MV-4-11 (cell line): ENCODE results near the gene FANCC.
"Not testable (repeated sequence)": the region's sequence is repeated elsewhere in the genome, so short reads cannot be mapped to it uniquely, and the experiment has no call there.

Experiments used
- DNase-seq: peaks from one replicate; lab custom pipeline; 2025; lab: John Stamatoyannopoulos, UW

Gene FANCC

DNA sequence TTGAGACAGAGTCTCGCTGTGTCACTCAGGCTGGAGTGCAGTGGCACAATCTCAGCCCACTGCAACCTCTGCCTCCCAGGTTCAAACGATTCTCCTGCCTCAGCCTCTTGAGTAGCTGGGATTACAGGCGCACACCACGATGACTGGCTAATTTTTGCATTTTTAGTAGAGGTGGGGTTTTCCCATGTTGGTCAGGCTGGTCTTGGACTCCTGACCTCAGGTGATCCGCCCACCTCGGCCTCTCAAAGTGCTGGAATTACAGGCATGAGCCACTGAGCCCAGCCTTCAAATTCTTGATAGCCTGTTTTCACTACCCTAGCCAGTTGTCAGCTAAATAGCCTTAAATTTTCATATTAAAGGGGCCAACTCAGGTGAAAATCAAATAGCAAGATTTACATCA lies 11.6 kb upstream of the FANCC start:
- not testable (repeated sequence) for DNase-seq

DNA sequence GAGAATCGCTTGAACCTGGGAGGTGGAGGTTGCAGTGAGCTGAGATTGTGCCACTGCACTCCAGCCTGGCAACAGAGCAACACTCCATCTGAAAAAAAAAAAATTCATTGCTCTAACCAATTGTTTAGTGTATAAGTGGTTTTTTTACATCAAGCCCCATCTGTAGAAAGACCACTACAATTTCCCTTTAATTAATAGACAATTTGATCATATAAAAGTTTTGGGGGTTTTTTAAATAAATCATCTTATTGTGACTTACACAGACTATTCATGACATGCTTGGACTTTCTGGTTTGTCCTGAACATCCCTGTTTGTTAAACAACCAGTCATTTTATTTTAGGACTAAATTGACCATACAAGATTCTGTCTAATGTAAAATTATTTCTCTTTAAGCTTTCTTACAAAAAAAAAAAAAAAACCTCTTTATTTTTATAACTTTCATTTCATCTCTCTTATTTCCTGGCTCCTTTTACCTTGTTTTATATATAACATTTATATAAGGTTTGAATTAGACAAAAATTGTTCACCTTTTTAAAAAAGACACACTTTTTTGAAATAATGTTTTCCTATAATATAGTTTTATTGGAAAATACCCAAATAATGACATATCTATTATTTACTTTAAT lies 9.8 kb upstream of the FANCC start:
- DNase-seq = no peak

- no peak for DNase-seq
These were observed 7.7 kb upstream of the FANCC start for GRCh38 chr9:95325221-95325620.

DNA sequence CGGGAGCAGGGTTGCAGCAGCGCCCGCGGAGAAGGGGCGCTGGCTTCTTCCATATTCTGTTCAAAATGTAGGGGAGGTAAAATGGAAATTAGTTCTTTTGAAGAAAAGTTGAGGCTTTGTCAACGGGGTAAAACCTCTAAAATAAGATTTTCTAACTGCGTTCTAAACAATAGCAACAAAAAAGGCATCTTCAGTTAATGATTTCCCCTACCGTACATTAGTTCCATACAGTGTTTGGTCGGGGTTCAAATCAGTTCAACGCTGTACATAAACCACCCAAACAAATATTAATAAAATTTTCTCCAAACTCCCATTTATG lies 343 bp upstream of the FANCC start:
- no peak for DNase-seq

DNA sequence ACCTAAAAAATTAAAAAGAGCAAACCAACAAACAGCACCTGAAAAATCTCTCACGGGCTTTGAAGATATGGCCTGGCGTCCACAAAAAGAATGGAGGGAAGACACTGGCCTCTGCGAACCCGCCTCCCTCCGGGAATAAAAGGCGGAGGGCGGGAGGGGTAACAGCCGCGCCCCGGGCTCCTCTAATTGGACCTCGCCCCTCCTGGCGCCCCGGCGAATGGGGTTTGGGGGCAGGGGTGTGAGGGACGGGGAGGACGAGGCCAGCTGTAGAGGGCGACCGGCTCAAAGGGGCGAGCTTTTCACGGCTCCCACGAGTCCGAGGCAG lies 753 bp downstream of the FANCC start:
- no peak for DNase-seq

DNA sequence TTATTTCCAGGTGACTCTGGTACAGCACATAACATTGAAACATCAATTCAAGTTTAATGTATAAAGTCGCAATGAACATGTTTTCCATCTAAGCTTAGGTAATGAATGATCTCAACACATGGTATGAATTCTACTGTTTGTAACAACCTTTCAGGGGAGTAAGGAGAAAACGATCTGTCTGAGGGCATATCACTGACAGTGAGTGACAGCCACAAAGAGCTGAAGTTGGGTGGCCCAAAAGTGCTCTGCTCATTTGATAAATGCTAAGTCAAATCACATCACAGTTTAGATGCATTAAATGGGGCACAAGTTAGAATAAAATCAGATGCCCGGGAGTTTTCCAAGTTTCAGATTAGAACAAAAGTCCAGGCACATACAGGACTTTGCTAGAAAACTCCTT lies 1.2 kb downstream of the FANCC start:
- DNase-seq = no peak

GRCh38 chr9:95315108-95315746 lies 2.3 kb downstream of the FANCC start:
- DNase-seq = no peak

- no peak for DNase-seq
These were observed 4.5 kb downstream of the FANCC start for GRCh38 chr9:95313010-95313498.

- DNase-seq = peak; percentile 91
These were observed 5.5 kb downstream of the FANCC start for GRCh38 chr9:95311961-95312360.

DNA sequence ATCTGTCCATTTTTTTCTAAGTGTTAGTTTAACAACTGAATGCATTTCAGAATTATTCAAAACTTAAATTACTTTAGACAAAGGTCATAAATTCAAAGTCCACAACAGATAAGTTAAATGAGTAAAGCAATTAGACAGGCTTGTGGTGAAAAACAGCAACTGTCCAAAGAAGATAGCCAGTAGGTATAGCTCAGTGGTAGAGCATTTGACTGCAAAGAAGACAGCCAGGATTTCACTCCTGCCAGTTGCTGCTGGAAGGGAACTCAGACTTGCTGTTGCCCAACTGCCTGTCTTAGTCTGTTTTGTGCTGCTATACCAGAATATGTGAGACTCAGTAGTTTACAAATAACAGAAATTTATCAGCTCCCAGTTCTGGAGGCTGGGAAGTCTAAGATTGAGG lies 10.0 kb downstream of the FANCC start:
- no peak for DNase-seq

GRCh38 chr9:95306819-95307218 lies 10.7 kb downstream of the FANCC start:
- no peak for DNase-seq

GRCh38 chr9:95305770-95306492 lies 11.6 kb downstream of the FANCC start:
- DNase-seq = no peak

- no peak for DNase-seq
These were observed 15.0 kb downstream of the FANCC start for GRCh38 chr9:95302479-95302878.

- no peak for DNase-seq
These were observed 19.7 kb downstream of the FANCC start for GRCh38 chr9:95297760-95298159.

DNA sequence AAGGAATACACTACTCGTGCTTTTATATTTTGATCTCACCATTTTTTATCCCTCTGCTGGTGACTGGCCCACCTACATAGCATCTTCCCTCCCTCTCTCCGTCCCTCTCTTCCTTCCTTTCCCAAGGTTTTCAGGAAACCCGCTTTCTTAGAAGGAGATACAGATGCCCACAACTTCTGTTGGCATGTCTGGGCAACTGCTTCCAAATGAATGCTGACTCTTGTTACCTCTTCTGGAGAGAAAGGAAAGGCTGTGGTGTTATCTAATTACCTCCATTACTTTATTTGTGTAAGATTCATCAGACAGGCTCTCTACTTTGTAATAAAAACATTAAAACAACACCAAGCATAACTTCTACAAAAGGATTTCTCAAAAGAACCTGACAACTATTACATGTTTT lies 20.2 kb downstream of the FANCC start:
- no peak for DNase-seq

DNA sequence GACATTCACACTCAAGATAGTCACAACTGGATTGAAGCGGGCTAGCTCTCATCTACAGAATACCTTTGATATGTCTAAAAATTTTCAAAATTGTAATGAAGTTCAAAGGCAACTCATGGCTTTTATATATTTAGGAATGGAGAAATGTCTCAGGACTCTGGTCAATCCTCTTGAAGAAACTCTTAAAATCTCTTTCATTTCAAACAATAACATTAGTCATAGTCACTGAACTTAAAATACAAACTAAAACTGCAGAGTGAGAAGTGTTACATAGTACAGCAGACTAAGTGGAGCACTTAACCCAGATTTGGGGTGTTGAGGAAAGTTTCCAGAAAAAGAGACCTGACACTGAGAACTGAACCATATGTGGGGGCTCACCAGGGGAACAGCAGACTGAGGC lies 20.7 kb downstream of the FANCC start:
- DNase-seq = no peak

DNA sequence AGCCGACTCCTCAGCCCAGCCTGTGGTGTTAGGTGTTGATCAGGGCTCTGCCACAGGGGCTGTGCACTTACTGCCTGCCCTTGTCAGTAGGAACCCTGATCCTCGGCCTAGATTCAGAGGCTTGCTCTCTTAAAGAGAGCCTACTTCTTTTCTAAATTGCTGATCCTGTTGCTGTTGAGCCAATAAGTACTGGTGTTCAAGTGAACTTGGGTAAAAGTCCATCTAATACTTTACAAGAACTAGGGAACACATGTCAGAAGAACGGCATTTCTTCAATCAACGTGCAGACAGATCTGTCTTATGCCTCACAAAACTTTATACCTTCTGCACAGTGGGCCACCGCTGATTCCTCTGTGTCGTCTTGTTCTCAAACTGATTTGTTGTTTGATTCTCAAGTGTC lies 24.2 kb downstream of the FANCC start:
- DNase-seq = not testable (repeated sequence)

DNA sequence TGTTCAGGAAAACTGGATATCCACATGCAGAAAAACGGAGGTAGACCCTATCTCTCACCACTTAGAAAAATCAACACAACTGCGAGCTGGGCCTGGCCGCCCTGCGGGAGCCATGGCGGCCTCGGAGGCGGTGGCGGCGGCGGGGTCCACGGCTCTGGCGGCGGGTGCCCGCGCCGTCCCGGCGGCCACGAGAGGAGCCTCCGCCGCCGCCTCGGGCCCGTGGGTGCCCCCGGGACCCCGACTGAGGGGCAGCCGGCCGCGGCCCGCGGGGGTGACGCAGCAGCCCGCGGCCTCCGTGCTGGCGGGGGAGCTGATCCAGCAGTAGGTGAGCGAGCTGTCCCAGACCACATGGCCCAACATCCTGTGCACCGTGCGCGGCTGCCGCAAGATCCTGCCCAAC lies 25.3 kb downstream of the FANCC start:
- DNase-seq = no peak

DNA sequence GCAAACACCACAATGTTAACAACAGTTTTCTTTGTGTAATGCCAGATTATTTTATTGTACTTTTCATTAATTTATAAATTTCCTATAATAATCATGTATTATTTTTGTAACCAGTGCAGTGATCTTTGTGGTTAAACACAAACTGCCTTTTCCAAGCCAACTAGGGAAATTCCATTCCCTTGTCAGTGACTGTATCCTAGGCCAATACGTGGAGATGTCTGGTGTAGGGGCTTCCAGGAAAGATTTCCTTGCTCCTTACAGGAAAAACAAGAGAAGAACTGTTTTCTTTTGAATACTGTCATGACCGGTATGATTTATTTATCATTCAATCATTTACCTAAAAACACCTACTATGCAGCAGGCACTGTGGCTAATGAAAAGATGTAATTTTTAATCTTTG lies 31.4 kb downstream of the FANCC start:
- no peak for DNase-seq

DNA sequence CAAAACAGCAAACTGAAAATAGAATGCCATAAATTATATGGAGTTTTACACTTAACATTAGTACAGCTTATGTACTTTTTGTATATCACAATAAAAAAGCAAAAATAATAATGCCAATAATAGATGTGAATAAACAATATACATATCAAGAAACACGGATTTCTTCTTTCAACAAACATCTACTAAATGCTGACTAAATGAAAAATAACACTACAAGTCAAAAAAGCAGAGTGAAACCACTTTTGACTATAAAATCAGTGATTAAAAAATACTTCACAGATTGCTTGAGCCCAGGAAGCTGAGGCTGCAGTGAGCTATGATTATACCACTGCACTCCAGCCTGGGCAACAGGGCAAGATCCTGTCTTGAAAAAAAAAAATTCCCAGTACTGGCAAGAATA lies 32.2 kb downstream of the FANCC start:
- no peak for DNase-seq

GRCh38 chr9:95284162-95285080 lies 33.1 kb downstream of the FANCC start:
- no peak for DNase-seq

DNA sequence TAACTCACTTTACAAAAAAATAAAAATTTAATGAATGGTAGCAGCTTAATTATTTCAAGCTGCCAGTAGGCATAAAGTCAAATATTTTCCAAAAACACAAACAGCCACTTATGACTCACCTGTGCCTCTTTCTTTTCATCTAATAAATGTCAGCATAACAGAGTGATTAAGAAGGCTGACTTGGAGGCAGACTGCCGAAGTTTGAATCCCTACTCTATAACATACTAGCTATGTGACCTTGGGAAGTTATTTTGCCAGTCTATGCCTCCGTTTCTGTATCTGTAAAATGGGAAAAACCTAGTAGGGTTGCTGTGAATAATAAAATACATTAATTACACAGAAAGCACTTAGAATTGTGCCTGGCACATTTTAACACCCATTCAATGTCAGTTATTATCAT lies 33.8 kb downstream of the FANCC start:
- no peak for DNase-seq

DNA sequence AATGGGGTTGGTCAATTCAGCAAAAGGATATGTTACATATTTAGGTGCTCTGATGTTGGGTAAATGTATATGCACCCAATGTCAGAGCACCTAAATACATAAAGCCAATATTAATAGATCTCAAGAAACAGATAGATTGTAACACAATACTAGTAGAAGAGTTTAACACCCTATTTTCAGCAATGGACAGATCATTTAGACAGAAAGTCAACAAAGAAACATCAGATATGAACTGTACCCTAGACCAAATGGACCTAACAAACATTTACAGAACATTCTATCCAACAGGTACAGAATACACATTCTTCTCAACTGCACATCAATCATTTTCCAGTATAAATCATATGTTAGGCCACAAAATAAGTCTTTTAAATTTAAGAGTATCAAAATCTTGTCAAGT lies 35.2 kb downstream of the FANCC start:
- no peak for DNase-seq
